Peyer's patch (tissue), 4 donors: Measurements from ENCODE around the gene DSG3. TPM values are rescaled to one million over a fixed set of nuclear protein-coding genes. Genes with fewer than 3 reads are reported as not detected.

ENCODE experiments used
- DNase-seq, 3 donors: peaks; one replicate each; pipeline ENCODE4 v3.0.0-alpha.2; 2017 to 2019
- H3K27ac ChIP-seq, 4 donors: fragments of 200-600 bp; sonication (generic); one replicate each; pipeline ENCODE4 v1.5.1; 2016 to 2019
- H3K27me3 ChIP-seq, 2 donors: fragments of 200-600 bp; sonication (generic); one replicate each; pipeline ENCODE4 v1.5.1; 2019
- H3K36me3 ChIP-seq, 3 donors: fragments of 200-600 bp; sonication (generic); one replicate each; pipeline ENCODE4 v1.5.1; 2016 to 2019
- H3K4me1 ChIP-seq, 4 donors: fragments of 200-600 bp; sonication (generic); one replicate each; pipeline ENCODE4 v1.5.1; 2016 to 2019
- H3K4me3 ChIP-seq, 4 donors: fragments of 200-600 bp; sonication (generic); 1 replicate in 3 of 4; 2 replicates in 1 of 4; pipeline ENCODE4 v1.5.1; 2016 to 2019; ENCODE audit warnings: mild to moderate bottlenecking in 1 of 4
- H3K9me3 ChIP-seq, 4 donors: fragments of 200-600 bp; sonication (generic); one replicate each; pipeline ENCODE4 v1.5.1; 2016 to 2019; ENCODE audit warnings: mild to moderate bottlenecking in 1 of 4
- CTCF ChIP-seq, 6 experiments: fragments of 450-650 bp in 4 of 6; fragments of 200-600 bp in 2 of 6; sonication (generic) in 1 of 6; IDR thresholded peaks; one replicate each; pipeline ENCODE4 v1.5.1; 2017 to 2019; ENCODE audit warnings: antibody characterized with exemption in 6 of 6, mild to moderate bottlenecking in 3 of 6, moderate library complexity in 1 of 6
- POLR2A ChIP-seq, 2 donors: fragments of 450-650 bp; IDR thresholded peaks; one replicate each; pipeline ENCODE4 v1.5.1; 2017; ENCODE audit warnings: antibody characterized with exemption in 2 of 2, mild to moderate bottlenecking in 2 of 2, moderate library complexity in 2 of 2
- total RNA-seq, 4 donors: library from RNA; depleted of rRNA; stranded (reverse); fragments of >200 nt; gene quantifications; one replicate each; pipeline ENCODE4 v1.1.0, GENCODE V29; 2016

Gene DSG3
- total RNA-seq, 4 donors from 2014 or later = 3.7 to 11.4 (median 11.0) TPM; not detected in 1

- H3K4me3 ChIP-seq = no peak overlapping the region
- H3K27ac ChIP-seq = no peak overlapping the region
- H3K36me3 ChIP-seq = no peaks in the 10 kb centered on the region
- no peaks in the 10 kb centered on the region for H3K9me3 ChIP-seq
- H3K4me1 ChIP-seq = peaks cover 0 to 8% (median 0%) of the 10 kb centered on the region in 4 donors
- no peak for DNase-seq
- TF ChIP-seq CTCF (IDR thresholded peaks at IDR 0.05) (no peak), POLR2A (IDR thresholded peaks at IDR 0.05) (no peak)
- no peaks in the 10 kb centered on the region for H3K27me3 ChIP-seq
Measured at GRCh38 chr18:31487246-31488015, 39.9 kb downstream of the DSG3 start.

- Histone ChIP-seq H3K9me3 (no peaks in the 10 kb centered on the region), H3K27ac (peak overlapping the region in 2 of 4 donors; percentile 78 to 81), H3K36me3 (no peaks in the 10 kb centered on the region), H3K4me1 (peaks cover 0 to 8% (median 0%) of the 10 kb centered on the region in 4 donors), H3K27me3 (no peaks in the 10 kb centered on the region), H3K4me3 (no peak overlapping the region)
- no peak for DNase-seq
- TF ChIP-seq CTCF (IDR thresholded peaks at IDR 0.05) = no peak
- no peak for TF ChIP-seq POLR2A (IDR thresholded peaks at IDR 0.05)
Measured at GRCh38 chr18:31489311-31489710, 41.8 kb downstream of the DSG3 start.

- peaks cover 0 to 8% (median 0%) of the 10 kb centered on the region in 4 donors for H3K4me1 ChIP-seq
- no peaks in the 10 kb centered on the region for H3K9me3 ChIP-seq
- no peaks in the 10 kb centered on the region for H3K36me3 ChIP-seq
- DNase-seq = peak in 1 of 3 donors; percentile 61
- H3K4me3 ChIP-seq = no peak overlapping the region
- no peaks in the 10 kb centered on the region for H3K27me3 ChIP-seq
- peak overlapping the region in 3 of 4 donors; percentile 4 to 81 (median 78) for H3K27ac ChIP-seq
- no peak for TF ChIP-seq POLR2A (IDR thresholded peaks at IDR 0.05)
- no peak for TF ChIP-seq CTCF (IDR thresholded peaks at IDR 0.05)
Measured at GRCh38 chr18:31490387-31490786, 42.8 kb downstream of the DSG3 start.

- Histone ChIP-seq H3K4me3 (no peak overlapping the region), H3K9me3 (no peaks in the 10 kb centered on the region), H3K27ac (peak overlapping the region in 2 of 4 donors; percentile 78 to 81), H3K4me1 (peaks cover 0 to 8% (median 0%) of the 10 kb centered on the region in 4 donors), H3K36me3 (no peaks in the 10 kb centered on the region), H3K27me3 (no peaks in the 10 kb centered on the region)
- no peak for TF ChIP-seq POLR2A (IDR thresholded peaks at IDR 0.05)
- TF ChIP-seq CTCF (IDR thresholded peaks at IDR 0.05) = no peak
- DNase-seq = no peak
Measured at GRCh38 chr18:31490833-31491232, 43.3 kb downstream of the DSG3 start.

GRCh38 chr18:31491586-31491985 lies 44.0 kb downstream of the DSG3 start:
- Histone ChIP-seq H3K27ac (no peak overlapping the region), H3K4me3 (no peak overlapping the region), H3K27me3 (no peaks in the 10 kb centered on the region), H3K9me3 (no peaks in the 10 kb centered on the region), H3K4me1 (peaks cover 0 to 8% (median 0%) of the 10 kb centered on the region in 4 donors), H3K36me3 (no peaks in the 10 kb centered on the region)
- TF ChIP-seq CTCF (IDR thresholded peaks at IDR 0.05) (no peak), POLR2A (IDR thresholded peaks at IDR 0.05) (no peak)
- DNase-seq = no peak
